Stomach (tissue), 4 donors: ENCODE data around the gene PDGFRB.

Source experiments
- EP300 ChIP-seq: sonication (generic); formaldehyde crosslinking; IDR thresholded peaks from one replicate; pipeline ENCODE4 v1.6.1; 2017; ENCODE audit warnings: antibody characterized with exemption
- POLR2A ChIP-seq, 4 donors: fragments of 450-650 bp; IDR thresholded peaks; one replicate each; pipeline ENCODE4 v1.6.1; 2016; ENCODE audit warnings: antibody characterized with exemption in 4 of 4, control low read depth in 2 of 4, mild to moderate bottlenecking in 1 of 4, moderate library complexity in 1 of 4
- POLR2AphosphoS5 ChIP-seq, 3 donors: sonication (generic); formaldehyde crosslinking; IDR thresholded peaks; one replicate each; pipeline ENCODE4 v1.6.1; 2016; ENCODE audit warnings: antibody characterized with exemption in 3 of 3
- TF ChIP-seq, protein P1 (sequence below), 7 experiments: fragments of 450-650 bp in 4 of 7; fragments of 200-600 bp in 3 of 7; sonication (generic) in 3 of 7; IDR thresholded peaks; one replicate each; pipeline ENCODE4 v1.5.1; 2016 to 2019; ENCODE audit warnings: antibody characterized with exemption in 7 of 7, control low read depth in 2 of 7, mild to moderate bottlenecking in 1 of 7

DNA sequence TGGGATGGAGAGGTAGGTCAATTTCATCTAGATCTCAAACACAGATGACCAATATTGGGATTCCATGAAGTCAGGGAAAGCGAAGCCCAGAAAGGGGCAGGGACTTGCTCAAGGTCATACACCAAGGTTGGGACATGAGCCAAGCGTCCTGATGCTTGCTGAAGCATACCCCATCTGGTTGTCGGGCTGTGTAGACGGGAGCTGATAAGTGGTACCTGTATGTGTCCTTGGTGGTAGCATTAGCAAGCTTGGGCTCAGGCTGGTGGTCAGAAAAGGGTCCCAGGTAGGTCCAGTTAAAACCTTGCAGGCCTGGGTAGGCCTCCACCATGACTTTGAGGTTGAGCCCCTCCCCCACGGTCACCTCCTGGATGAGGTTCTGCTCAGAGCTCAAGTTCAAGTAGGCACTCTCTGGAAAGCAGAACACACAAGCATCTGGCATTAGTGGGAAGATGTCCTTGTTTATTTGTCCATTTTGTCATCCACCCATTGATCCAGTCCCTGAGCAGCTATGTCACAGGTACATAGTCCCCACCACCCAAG, 82.5 kb downstream of the PDGFRB start:
- TF ChIP-seq, protein P1, sequence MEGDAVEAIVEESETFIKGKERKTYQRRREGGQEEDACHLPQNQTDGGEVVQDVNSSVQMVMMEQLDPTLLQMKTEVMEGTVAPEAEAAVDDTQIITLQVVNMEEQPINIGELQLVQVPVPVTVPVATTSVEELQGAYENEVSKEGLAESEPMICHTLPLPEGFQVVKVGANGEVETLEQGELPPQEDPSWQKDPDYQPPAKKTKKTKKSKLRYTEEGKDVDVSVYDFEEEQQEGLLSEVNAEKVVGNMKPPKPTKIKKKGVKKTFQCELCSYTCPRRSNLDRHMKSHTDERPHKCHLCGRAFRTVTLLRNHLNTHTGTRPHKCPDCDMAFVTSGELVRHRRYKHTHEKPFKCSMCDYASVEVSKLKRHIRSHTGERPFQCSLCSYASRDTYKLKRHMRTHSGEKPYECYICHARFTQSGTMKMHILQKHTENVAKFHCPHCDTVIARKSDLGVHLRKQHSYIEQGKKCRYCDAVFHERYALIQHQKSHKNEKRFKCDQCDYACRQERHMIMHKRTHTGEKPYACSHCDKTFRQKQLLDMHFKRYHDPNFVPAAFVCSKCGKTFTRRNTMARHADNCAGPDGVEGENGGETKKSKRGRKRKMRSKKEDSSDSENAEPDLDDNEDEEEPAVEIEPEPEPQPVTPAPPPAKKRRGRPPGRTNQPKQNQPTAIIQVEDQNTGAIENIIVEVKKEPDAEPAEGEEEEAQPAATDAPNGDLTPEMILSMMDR (IDR thresholded peaks at IDR 0.05): no peak
- TF ChIP-seq POLR2A (IDR thresholded peaks at IDR 0.05) (no peak), POLR2AphosphoS5 (IDR thresholded peaks at IDR 0.05) (no peak), EP300 (no peak)
